HEK293 (cell line): ENCODE data around the gene SCLT1.

ENCODE experiments used
- TCF7L2 ChIP-seq: IDR thresholded peaks from 2 replicates; pipeline ENCODE4 v1.6.1; 2011; ENCODE audit warnings: low read depth, mild to moderate bottlenecking, inconsistent platforms, low read length, moderate library complexity, borderline replicate concordance
- ZFP69B ChIP-seq: fragments of 450-650 bp; formaldehyde crosslinking; IDR thresholded peaks from 2 replicates; pipeline ENCODE4 v1.5.1; 2016; ENCODE audit warnings: missing biosample characterization, missing genetic modification characterization
- ZNF274 ChIP-seq, 2 experiments: fragments of 200-500 bp in 1 of 2; fragments of 450-650 bp in 1 of 2; sonication (Bioruptor generic) in 1 of 2; formaldehyde crosslinking in 1 of 2; IDR thresholded peaks; 2 replicates each; pipeline versions ENCODE4 v1.5.1 to v1.6.1; 2014 to 2016; ENCODE audit warnings: borderline replicate concordance in 1 of 2, inconsistent platforms in 1 of 2, low read length in 1 of 2, missing biosample characterization in 1 of 2, missing genetic modification characterization in 1 of 2
- ZNF292 ChIP-seq: fragments of 450-650 bp; formaldehyde crosslinking; IDR thresholded peaks from 2 replicates; pipeline ENCODE4 v1.5.1; 2016; ENCODE audit warnings: low read depth, missing biosample characterization, missing genetic modification characterization, borderline replicate concordance
- ZNF560 ChIP-seq: fragments of 450-650 bp; formaldehyde crosslinking; IDR thresholded peaks from 2 replicates; pipeline ENCODE4 v1.5.1; 2017; ENCODE audit warnings: missing biosample characterization, missing genetic modification characterization, borderline replicate concordance
- TF ChIP-seq, protein P1 (sequence below): fragments of 450-650 bp; formaldehyde crosslinking; IDR thresholded peaks from 2 replicates; pipeline ENCODE4 v1.5.1; 2016; ENCODE audit warnings: missing biosample characterization, missing genetic modification characterization
- TF ChIP-seq, protein P2 (sequence below): fragments of 450-650 bp; formaldehyde crosslinking; IDR thresholded peaks from 2 replicates; pipeline ENCODE4 v1.5.1; 2016; ENCODE audit warnings: missing biosample characterization, missing genetic modification characterization

DNA sequence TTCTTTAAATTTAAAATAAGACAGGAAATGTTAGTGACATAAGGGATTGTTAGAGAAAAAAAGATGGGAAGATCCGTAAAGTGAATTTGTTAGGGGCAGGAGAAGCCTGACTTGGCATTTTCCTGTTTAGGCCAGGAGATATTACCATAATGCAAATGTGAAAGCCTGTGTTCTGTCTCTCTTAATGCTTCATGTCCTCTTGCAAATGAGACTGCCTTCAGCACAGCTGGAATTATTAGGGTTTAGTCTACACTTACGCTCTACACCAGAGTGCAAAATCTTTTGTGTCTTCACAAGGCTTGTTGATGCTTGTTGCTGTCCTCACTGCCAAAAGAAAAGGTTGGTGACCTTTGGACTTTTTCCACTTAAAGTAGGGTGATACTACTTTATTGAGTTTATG, 227.1 kb downstream of the SCLT1 start:
- TF ChIP-seq ZNF274 (IDR thresholded peaks at IDR 0.05; ENCODE audit: low read length) (no peak), ZNF274 (tag by site-specific recombination; IDR thresholded peaks at IDR 0.05; ENCODE audit: borderline replicate concordance) (no peak), TCF7L2 (no peak), ZNF560 (tag by site-specific recombination) (no peak), ZNF292 (tag by site-specific recombination) (no peak), ZFP69B (tag by site-specific recombination) (no peak)
- TF ChIP-seq, protein P1, sequence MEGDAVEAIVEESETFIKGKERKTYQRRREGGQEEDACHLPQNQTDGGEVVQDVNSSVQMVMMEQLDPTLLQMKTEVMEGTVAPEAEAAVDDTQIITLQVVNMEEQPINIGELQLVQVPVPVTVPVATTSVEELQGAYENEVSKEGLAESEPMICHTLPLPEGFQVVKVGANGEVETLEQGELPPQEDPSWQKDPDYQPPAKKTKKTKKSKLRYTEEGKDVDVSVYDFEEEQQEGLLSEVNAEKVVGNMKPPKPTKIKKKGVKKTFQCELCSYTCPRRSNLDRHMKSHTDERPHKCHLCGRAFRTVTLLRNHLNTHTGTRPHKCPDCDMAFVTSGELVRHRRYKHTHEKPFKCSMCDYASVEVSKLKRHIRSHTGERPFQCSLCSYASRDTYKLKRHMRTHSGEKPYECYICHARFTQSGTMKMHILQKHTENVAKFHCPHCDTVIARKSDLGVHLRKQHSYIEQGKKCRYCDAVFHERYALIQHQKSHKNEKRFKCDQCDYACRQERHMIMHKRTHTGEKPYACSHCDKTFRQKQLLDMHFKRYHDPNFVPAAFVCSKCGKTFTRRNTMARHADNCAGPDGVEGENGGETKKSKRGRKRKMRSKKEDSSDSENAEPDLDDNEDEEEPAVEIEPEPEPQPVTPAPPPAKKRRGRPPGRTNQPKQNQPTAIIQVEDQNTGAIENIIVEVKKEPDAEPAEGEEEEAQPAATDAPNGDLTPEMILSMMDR, result no peak
- TF ChIP-seq, protein P2, sequence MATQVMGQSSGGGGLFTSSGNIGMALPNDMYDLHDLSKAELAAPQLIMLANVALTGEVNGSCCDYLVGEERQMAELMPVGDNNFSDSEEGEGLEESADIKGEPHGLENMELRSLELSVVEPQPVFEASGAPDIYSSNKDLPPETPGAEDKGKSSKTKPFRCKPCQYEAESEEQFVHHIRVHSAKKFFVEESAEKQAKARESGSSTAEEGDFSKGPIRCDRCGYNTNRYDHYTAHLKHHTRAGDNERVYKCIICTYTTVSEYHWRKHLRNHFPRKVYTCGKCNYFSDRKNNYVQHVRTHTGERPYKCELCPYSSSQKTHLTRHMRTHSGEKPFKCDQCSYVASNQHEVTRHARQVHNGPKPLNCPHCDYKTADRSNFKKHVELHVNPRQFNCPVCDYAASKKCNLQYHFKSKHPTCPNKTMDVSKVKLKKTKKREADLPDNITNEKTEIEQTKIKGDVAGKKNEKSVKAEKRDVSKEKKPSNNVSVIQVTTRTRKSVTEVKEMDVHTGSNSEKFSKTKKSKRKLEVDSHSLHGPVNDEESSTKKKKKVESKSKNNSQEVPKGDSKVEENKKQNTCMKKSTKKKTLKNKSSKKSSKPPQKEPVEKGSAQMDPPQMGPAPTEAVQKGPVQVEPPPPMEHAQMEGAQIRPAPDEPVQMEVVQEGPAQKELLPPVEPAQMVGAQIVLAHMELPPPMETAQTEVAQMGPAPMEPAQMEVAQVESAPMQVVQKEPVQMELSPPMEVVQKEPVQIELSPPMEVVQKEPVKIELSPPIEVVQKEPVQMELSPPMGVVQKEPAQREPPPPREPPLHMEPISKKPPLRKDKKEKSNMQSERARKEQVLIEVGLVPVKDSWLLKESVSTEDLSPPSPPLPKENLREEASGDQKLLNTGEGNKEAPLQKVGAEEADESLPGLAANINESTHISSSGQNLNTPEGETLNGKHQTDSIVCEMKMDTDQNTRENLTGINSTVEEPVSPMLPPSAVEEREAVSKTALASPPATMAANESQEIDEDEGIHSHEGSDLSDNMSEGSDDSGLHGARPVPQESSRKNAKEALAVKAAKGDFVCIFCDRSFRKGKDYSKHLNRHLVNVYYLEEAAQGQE, result no peak
